A549 (cell line): Measurements from ENCODE around the gene EXT2. TPM values are rescaled to one million over a fixed set of nuclear protein-coding genes. Genes with fewer than 3 reads are reported as not detected.

Experiments
- ATAC-seq, 2 experiments: fragments of 200-7000 bp in 1 of 2; fragments of >200 bp in 1 of 2; cut with Nextera tagmentation in 1 of 2; cut with Tn5 transposase in 1 of 2; 3 replicates each; pipeline versions ENCODE4 v1.8.0 to v1.9.1; 2018 to 2020; ENCODE audit warnings: mild to moderate bottlenecking in 1 of 2, moderate library complexity in 1 of 2
- CTCF ChIA-PET: fragments of 300-600 bp; sonication (Branson Sonifier 250); formaldehyde crosslinking; extraction: SDS; loops from one replicate; lab custom pipeline; 2021; ENCODE audit warnings: antibody characterized with exemption, inconsistent platforms; lab: Yijun Ruan, JAX
- POLR2A ChIA-PET: fragments of 350-600 bp; formaldehyde crosslinking; extraction: SDS; loops from one replicate; lab custom pipeline; 2021; ENCODE audit warnings: antibody characterized with exemption, inconsistent platforms; lab: Yijun Ruan, JAX
- DNase-seq, 2 experiments: peaks; one replicate each; pipeline versions ENCODE4 v3.0.0 to v3.0.0-alpha.2; 2011 to 2016; ENCODE audit warnings: low read depth in 1 of 2, low spot score in 1 of 2
- FAIRE-seq: peaks from 2 replicates; lab custom pipeline; 2011; peaks lifted over from hg19 to GRCh38; lab: Jason Lieb, UNC
- H3K27ac ChIP-seq, 2 experiments: fragments of >200 bp; sonication (Bioruptor Twin); formaldehyde crosslinking; 3 replicates each; pipeline ENCODE4 v1.5.1; 2016 to 2017
- H3K4me1 ChIP-seq: fragments of >200 bp; sonication (Bioruptor Twin); formaldehyde crosslinking; 3 replicates; pipeline ENCODE4 v1.6.1; 2016
- H3K4me2 ChIP-seq: fragments of >200 bp; sonication (Bioruptor Twin); formaldehyde crosslinking; 3 replicates; pipeline ENCODE4 v1.6.1; 2016
- H3K4me3 ChIP-seq: fragments of >200 bp; sonication (Bioruptor Twin); formaldehyde crosslinking; 3 replicates; pipeline ENCODE4 v1.5.1; 2016
- H3K9me3 ChIP-seq: fragments of >200 bp; sonication (Bioruptor Twin); formaldehyde crosslinking; 3 replicates; pipeline ENCODE4 v1.6.1; 2016
- CBX2 ChIP-seq: fragments of 200-600 bp; sonication (generic); IDR thresholded peaks from 2 replicates; pipeline ENCODE4 v1.6.1; 2016; ENCODE audit warnings: low read depth, mild to moderate bottlenecking, borderline replicate concordance
- CBX8 ChIP-seq: fragments of 200-600 bp; sonication (generic); IDR thresholded peaks from 2 replicates; pipeline ENCODE4 v1.6.1; 2016
- EHMT2 ChIP-seq: fragments of 200-600 bp; sonication (generic); IDR thresholded peaks from 2 replicates; pipeline ENCODE4 v1.6.1; 2016; ENCODE audit warnings: antibody characterized with exemption, low read depth, mild to moderate bottlenecking, moderate library complexity
- EP300 ChIP-seq, 2 experiments: fragments of >200 bp; sonication (Bioruptor Twin); formaldehyde crosslinking; IDR thresholded peaks; 2 replicates in 1 of 2; 3 replicates in 1 of 2; pipeline ENCODE4 v1.6.1; 2016 to 2017
- ESRRA ChIP-seq: fragments of 150-350 bp; IDR thresholded peaks from 2 replicates; pipeline ENCODE4 v1.6.1; 2014; ENCODE audit warnings: mild to moderate bottlenecking, low read length, borderline replicate concordance
- FOSL2 ChIP-seq, 2 experiments: fragments of 450-650 bp in 1 of 2; fragments of >200 bp in 1 of 2; sonication (Bioruptor Twin) in 1 of 2; formaldehyde crosslinking; IDR thresholded peaks; 2 replicates each; pipeline versions ENCODE4 v1.5.0 to v1.6.1; 2016 to 2020; ENCODE audit warnings: mild to moderate bottlenecking in 1 of 2, moderate library complexity in 1 of 2
- HDAC2 ChIP-seq: fragments of 200-600 bp; sonication (generic); IDR thresholded peaks from 2 replicates; pipeline ENCODE4 v1.6.1; 2016
- JUN ChIP-seq, 2 experiments: fragments of >200 bp; sonication (Bioruptor Twin); formaldehyde crosslinking; IDR thresholded peaks; 2 replicates in 1 of 2; 3 replicates in 1 of 2; pipeline ENCODE4 v1.6.1; 2016 to 2017
- KDM1A ChIP-seq: fragments of 200-600 bp; sonication (generic); IDR thresholded peaks from 2 replicates; pipeline ENCODE4 v1.6.1; 2016; ENCODE audit warnings: low read depth, mild to moderate bottlenecking
- MYC ChIP-seq: IDR thresholded peaks from 2 replicates; pipeline ENCODE4 v1.6.1; 2012; ENCODE audit warnings: mild to moderate bottlenecking, inconsistent platforms, low read length, improper control_type of control experiment, borderline replicate concordance
- POLR2AphosphoS2 ChIP-seq: conservative IDR thresholded peaks from 2 replicates; pipeline ENCODE4 v1.6.1; 2012; ENCODE audit warnings: low read length, improper control_type of control experiment, inconsistent platforms
- RARB ChIP-seq: fragments of 250-450 bp; sonication (Bioruptor Pico); IDR thresholded peaks from 2 replicates; pipeline ENCODE4 v1.8.0; 2021; ENCODE audit warnings: mild to moderate bottlenecking, moderate library complexity
- RCOR1 ChIP-seq: fragments of 150-350 bp; IDR thresholded peaks from 2 replicates; pipeline ENCODE4 v1.6.1; 2014; ENCODE audit warnings: antibody characterized with exemption, low read length, low read depth
- SMC3 ChIP-seq: fragments of >200 bp; sonication (Bioruptor Twin); formaldehyde crosslinking; IDR thresholded peaks from 3 replicates; pipeline ENCODE4 v1.6.1; 2018; ENCODE audit warnings: inconsistent platforms
- TFCP2L1 ChIP-seq: fragments of 250-450 bp; sonication (Bioruptor Pico); IDR thresholded peaks from 2 replicates; pipeline ENCODE4 v1.5.0; 2021; ENCODE audit warnings: mild to moderate bottlenecking
- ZSCAN20 ChIP-seq: fragments of 250-450 bp; sonication (Bioruptor Pico); IDR thresholded peaks from 2 replicates; pipeline ENCODE4 v1.8.0; 2022; ENCODE audit warnings: mild to moderate bottlenecking, moderate library complexity
- WGBS: methylation state at CpG from one replicate; pipeline ENCODE4 v1.1.6; 2017; ENCODE audit errors: missing lambda C conversion rate; 5-methylcytosine and 5-hydroxymethylcytosine counted together
- polyA plus RNA-seq, 4 experiments: library from polyadenylated mRNA; depleted of rRNA in 3 of 4; stranded (reverse); fragments of >200 nt; fragmentation: RNase III in 1 of 4; extraction: RNeasy Plus Mini Kit Qiagen cat#74134 plus additional on column Dnase treatment in 1 of 4; gene quantifications; 2 replicates in 3 of 4; 3 replicates in 1 of 4; pipeline ENCODE4 v1.2.3, GENCODE V29; 2011 to 2017
- TF ChIP-seq, protein P1 (sequence below): fragments of 450-650 bp; IDR thresholded peaks from 2 replicates; pipeline ENCODE4 v1.6.1; 2014; ENCODE audit warnings: antibody characterized with exemption
- TF ChIP-seq, protein P2 (sequence below): fragments of 150-350 bp; IDR thresholded peaks from 2 replicates; pipeline ENCODE4 v1.6.1; 2014; ENCODE audit warnings: low read depth, mild to moderate bottlenecking, low read length
- TF ChIP-seq, protein P3 (sequence below): fragments of >200 bp; sonication (Bioruptor Twin); formaldehyde crosslinking; IDR thresholded peaks from 2 replicates; pipeline ENCODE4 v1.6.1; 2016
- TF ChIP-seq, protein P4 (sequence below): fragments of 200-600 bp; sonication (generic); IDR thresholded peaks from 2 replicates; pipeline ENCODE4 v1.6.1; 2016; ENCODE audit warnings: antibody characterized with exemption, mild to moderate bottlenecking, moderate library complexity

Gene EXT2
- polyA plus RNA-seq, 2 of the 4 experiments (the other 2 are of a cell fraction): 56.5 to 77.3 TPM

DNA sequence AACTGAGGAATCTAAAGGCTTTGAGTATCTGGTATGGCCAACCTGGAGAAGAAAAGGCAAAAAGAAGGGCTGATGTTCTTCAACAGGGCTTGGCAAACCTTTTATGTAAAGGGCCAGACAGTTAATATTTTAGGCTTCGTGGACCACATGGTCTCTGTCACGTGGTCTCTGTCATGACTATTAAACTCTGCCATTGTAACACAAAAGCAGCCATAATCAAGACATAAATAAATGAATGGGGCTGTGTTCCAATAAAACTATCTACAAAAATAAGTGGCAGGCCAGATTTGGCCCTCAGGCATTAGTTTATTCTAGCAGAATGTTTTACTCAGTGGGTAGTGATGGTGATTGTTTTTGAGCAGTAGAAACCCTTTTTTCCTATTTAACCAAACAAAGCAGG lies 48.2 kb upstream of the EXT2 start:
- Histone ChIP-seq H3K4me1 (no peaks in the 10 kb centered on the region), H3K9me3 (no peaks in the 10 kb centered on the region), H3K27ac (no peak overlapping the region), H3K4me2 (no peak overlapping the region), H3K4me3 (no peak overlapping the region)
- WGBS: 12% methylated on average over 2 of the region's 2 CpGs
- POLR2A ChIA-PET: no interaction called here
- DNase-seq (no peak), FAIRE-seq (no peak), ATAC-seq (no peak)
- CTCF ChIA-PET: interaction anchor here (1.8 kb wide), 1 partner anchor 9 kb away, joined by 3 read pairs; no protein-coding TSS in a partner anchor
- TF ChIP-seq, protein P1, sequence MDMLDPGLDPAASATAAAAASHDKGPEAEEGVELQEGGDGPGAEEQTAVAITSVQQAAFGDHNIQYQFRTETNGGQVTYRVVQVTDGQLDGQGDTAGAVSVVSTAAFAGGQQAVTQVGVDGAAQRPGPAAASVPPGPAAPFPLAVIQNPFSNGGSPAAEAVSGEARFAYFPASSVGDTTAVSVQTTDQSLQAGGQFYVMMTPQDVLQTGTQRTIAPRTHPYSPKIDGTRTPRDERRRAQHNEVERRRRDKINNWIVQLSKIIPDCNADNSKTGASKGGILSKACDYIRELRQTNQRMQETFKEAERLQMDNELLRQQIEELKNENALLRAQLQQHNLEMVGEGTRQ: peak; percentile 52; the same call in 1 of the 2 replicates
- TF ChIP-seq RCOR1: no peak
- TF ChIP-seq ZSCAN20: no peak
- TF ChIP-seq KDM1A: no peak
- TF ChIP-seq, protein P2, sequence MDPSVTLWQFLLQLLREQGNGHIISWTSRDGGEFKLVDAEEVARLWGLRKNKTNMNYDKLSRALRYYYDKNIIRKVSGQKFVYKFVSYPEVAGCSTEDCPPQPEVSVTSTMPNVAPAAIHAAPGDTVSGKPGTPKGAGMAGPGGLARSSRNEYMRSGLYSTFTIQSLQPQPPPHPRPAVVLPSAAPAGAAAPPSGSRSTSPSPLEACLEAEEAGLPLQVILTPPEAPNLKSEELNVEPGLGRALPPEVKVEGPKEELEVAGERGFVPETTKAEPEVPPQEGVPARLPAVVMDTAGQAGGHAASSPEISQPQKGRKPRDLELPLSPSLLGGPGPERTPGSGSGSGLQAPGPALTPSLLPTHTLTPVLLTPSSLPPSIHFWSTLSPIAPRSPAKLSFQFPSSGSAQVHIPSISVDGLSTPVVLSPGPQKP: no peak
- TF ChIP-seq EHMT2: no peak
- no peak for TF ChIP-seq HDAC2

DNA sequence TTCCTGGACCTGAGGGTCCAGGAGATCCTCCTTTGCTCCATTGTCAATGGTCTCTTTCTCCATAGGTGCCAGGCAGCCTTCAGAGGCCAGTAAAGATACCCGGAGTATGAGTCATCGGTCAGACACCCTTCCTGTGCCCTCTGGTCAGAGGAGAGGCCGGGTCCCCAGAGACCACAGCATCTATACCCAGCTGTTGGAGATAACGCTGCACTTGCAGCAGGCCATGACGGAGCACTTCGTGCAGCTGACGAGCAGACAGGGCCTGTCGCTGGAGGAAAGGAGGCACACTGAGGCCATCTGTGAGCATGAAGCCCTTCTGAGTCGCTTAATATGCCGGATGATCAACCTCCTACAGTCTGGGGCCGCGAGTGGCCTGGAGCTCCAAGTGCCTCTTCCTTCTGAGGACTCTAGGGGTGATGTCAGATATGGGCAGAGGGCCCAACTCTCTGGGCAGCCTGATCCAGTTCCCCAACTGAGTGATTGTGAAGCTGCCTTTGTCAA lies 47.5 kb upstream of the EXT2 start, which contains the start of gene ACCSL:
TSS of gene ACCSL (plus strand) at position 51 of the 501 bp plus-strand sequence. CDS start at position 107, 56 bp downstream.
- H3K9me3 ChIP-seq: no peaks in the 10 kb centered on the region
- 57% methylated on average over 11 of the region's 12 CpGs for WGBS
- no peak within 1 kb of the TSS for H3K4me3 ChIP-seq
- H3K4me1 ChIP-seq: no peaks in the 10 kb centered on the region
- FAIRE-seq (no peak), DNase-seq (no peak), ATAC-seq (no peak)
- POLR2A ChIA-PET: no interaction called here
- no peak for TF ChIP-seq JUN (IDR thresholded peaks at IDR 0.05)
- no peak for TF ChIP-seq FOSL2 (IDR thresholded peaks at IDR 0.05)
- TF ChIP-seq FOSL2 (CRISPR knock-in tag; IDR thresholded peaks at IDR 0.05): peak; percentile 14; the same call in 1 of the 2 replicates
- CTCF ChIA-PET: interaction anchor here (1.6 kb wide), 1 partner anchor 11 kb away, joined by 5 read pairs; no protein-coding TSS in a partner anchor
- H3K27ac ChIP-seq: no peak within 1 kb of the TSS
- no peak within 1 kb of the TSS for H3K4me2 ChIP-seq

DNA sequence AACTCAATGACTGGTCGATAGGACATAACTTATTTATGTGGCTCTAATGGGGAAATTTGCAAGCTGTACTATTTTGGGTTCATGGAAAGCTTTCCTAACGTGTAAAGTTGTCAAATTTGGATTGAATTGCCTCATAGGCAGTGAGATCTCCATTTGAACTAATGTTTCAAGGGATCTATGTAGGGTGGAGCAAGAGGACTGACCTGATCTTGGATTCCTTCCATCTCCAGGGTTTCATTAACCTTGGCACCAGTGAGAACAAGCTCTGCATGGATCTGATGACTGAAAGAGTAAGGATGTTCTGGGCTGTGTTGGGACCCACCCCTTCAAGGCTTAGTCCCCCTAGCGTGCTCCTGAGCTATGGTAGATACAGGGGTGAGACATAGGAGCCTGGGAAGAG lies 45.6 kb upstream of the EXT2 start:
- no peaks in the 10 kb centered on the region for H3K9me3 ChIP-seq
- ChIA-PET POLR2A (no interaction called here), CTCF (interaction anchor here (0.9 to 1.1 kb wide), 3 partner anchors 14 to 159 kb away, joined by 3 to 4 read pairs (median 3); partner anchors contain the start of gene ACCS)
- FAIRE-seq (no peak), DNase-seq (no peak), ATAC-seq (no peak)
- WGBS: 27% methylated on average over 3 of the region's 3 CpGs
- H3K4me1 ChIP-seq: no peaks in the 10 kb centered on the region
- no peak overlapping the region for H3K27ac ChIP-seq
- H3K4me2 ChIP-seq: no peak overlapping the region
- no peak for TF ChIP-seq RARB (CRISPR knock-in tag)
- TF ChIP-seq EP300 (IDR thresholded peaks at IDR 0.05): no peak
- no peak for TF ChIP-seq SMC3
- no peak for TF ChIP-seq JUN (IDR thresholded peaks at IDR 0.05)
- TF ChIP-seq TFCP2L1 (CRISPR knock-in tag): no peak
- no peak for TF ChIP-seq CBX8
- TF ChIP-seq, protein P3, sequence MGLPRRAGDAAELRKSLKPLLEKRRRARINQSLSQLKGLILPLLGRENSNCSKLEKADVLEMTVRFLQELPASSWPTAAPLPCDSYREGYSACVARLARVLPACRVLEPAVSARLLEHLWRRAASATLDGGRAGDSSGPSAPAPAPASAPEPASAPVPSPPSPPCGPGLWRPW: no peak
- no peak overlapping the region for H3K4me3 ChIP-seq

DNA sequence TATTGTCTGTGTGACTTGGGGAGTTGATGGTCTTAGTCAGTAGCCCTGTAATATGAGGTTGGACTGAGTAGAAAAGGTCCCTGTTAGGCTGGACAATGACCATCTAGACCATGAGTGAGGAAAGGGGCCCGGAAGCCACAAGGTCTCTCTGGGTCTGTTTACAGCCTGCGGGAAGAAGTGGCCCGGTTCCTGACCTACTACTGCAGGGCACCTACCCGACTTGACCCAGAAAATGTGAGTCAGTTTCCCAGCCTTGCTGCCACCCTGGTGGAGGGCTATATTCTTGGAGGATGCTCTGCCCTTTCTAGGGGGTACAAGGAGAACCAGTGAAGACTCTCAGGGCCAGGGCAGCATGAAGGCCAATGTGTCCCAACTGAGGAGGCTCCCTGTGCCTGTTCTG lies 44.3 kb upstream of the EXT2 start:
- DNase-seq: no peak
- WGBS: 38% methylated on average over 4 of the region's 4 CpGs
- H3K4me2 ChIP-seq: no peak overlapping the region
- H3K9me3 ChIP-seq: no peaks in the 10 kb centered on the region
- H3K4me3 ChIP-seq: no peak overlapping the region
- ATAC-seq: no peak
- no peaks in the 10 kb centered on the region for H3K4me1 ChIP-seq
- POLR2A ChIA-PET: no interaction called here
- no peak for FAIRE-seq
- no peak overlapping the region for H3K27ac ChIP-seq
- TF ChIP-seq TFCP2L1 (CRISPR knock-in tag) (no peak), POLR2AphosphoS2 (no peak), RARB (CRISPR knock-in tag) (no peak), MYC (no peak), CBX2 (no peak), ESRRA (no peak), HDAC2 (no peak)
- TF ChIP-seq, protein P3: no peak
- TF ChIP-seq, protein P4, sequence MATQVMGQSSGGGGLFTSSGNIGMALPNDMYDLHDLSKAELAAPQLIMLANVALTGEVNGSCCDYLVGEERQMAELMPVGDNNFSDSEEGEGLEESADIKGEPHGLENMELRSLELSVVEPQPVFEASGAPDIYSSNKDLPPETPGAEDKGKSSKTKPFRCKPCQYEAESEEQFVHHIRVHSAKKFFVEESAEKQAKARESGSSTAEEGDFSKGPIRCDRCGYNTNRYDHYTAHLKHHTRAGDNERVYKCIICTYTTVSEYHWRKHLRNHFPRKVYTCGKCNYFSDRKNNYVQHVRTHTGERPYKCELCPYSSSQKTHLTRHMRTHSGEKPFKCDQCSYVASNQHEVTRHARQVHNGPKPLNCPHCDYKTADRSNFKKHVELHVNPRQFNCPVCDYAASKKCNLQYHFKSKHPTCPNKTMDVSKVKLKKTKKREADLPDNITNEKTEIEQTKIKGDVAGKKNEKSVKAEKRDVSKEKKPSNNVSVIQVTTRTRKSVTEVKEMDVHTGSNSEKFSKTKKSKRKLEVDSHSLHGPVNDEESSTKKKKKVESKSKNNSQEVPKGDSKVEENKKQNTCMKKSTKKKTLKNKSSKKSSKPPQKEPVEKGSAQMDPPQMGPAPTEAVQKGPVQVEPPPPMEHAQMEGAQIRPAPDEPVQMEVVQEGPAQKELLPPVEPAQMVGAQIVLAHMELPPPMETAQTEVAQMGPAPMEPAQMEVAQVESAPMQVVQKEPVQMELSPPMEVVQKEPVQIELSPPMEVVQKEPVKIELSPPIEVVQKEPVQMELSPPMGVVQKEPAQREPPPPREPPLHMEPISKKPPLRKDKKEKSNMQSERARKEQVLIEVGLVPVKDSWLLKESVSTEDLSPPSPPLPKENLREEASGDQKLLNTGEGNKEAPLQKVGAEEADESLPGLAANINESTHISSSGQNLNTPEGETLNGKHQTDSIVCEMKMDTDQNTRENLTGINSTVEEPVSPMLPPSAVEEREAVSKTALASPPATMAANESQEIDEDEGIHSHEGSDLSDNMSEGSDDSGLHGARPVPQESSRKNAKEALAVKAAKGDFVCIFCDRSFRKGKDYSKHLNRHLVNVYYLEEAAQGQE: no peak
- TF ChIP-seq, all 56 proteins: peak for 0
- CTCF ChIA-PET: no interaction called here
